Measurements from ENCODE around the gene CLEC1A. TPM values are rescaled to one million over a fixed set of nuclear protein-coding genes. Genes with fewer than 3 reads are reported as not detected.

CLEC1A gene
- total RNA-seq, 1 experiment from 2014 or later: not detected

DNA sequence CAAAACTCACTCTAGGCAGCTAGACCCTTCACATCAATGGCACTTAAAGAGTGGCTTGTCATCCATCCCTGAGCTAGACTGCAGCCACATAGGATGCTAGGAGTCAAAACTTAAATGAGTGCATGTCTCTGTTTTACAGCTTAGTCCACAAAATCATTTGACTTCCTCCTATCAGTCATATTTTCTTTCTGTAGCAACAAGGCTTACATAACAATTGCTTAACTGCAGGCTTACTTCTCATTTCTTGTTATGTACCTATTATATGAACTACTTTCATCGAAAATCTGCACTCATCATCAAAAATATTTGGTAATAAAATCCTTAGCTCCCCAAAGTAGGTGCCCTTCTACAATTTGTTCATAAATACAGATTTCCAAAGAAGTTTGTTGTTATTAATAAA lies 30.1 kb downstream of the CLEC1A start:
- no TSS peak for BruUV-seq (replicated peaks)
- Histone ChIP-seq H3K4me2 (ENCODE audit: low read length) (no peak overlapping the region), H3K36me3 (ENCODE audit: control insufficient read depth in 1 of 2, insufficient read depth in 2 of 2, low read length in 2 of 2) (no peaks in the 10 kb centered on the region), H3K9ac (ENCODE audit: low read length) (no peak overlapping the region), H3K27ac (ENCODE audit: low read depth, low read length) (no peak overlapping the region), H3K4me1 (ENCODE audit: control insufficient read depth in 1 of 2, insufficient read depth in 2 of 2, low read length in 2 of 2) (no peaks in the 10 kb centered on the region), H3K9me3 (ENCODE audit: control insufficient read depth in 1 of 2, insufficient read depth in 1 of 2, low read depth in 1 of 2, low read length in 2 of 2) (no peaks in the 10 kb centered on the region), H3K4me3 (replicated peaks in 1 of 2; ENCODE audit: low read depth in 1 of 2, low read length in 2 of 2) (no peak overlapping the region), H2AFZ (ENCODE audit: low read depth, low read length, poor library complexity, severe bottlenecking) (no peak overlapping the region), H3K79me2 (ENCODE audit: insufficient read depth, low read length) (no peaks in the 10 kb centered on the region), H4K20me1 (ENCODE audit: insufficient read depth) (no peaks in the 10 kb centered on the region), H3K27me3 (ENCODE audit: insufficient read depth, low read length) (peaks cover 84% of the 10 kb centered on the region), H3K9me2 (ENCODE audit: insufficient read depth) (no peaks in the 10 kb centered on the region)
- ChIA-PET CTCF (no interaction called here), POLR2A (no interaction called here), RAD21 (ENCODE audit: low non-redundant PET in 1 of 2, low total read pairs in 2 of 2, uncharacterized antibody in 2 of 2, unreplicated experiment in 2 of 2) (no interaction called here)
- intact Hi-C loops (cut with micrococcal nuclease): no loop called here
- no peak for ATAC-seq
- TF ChIP-seq, protein P1, sequence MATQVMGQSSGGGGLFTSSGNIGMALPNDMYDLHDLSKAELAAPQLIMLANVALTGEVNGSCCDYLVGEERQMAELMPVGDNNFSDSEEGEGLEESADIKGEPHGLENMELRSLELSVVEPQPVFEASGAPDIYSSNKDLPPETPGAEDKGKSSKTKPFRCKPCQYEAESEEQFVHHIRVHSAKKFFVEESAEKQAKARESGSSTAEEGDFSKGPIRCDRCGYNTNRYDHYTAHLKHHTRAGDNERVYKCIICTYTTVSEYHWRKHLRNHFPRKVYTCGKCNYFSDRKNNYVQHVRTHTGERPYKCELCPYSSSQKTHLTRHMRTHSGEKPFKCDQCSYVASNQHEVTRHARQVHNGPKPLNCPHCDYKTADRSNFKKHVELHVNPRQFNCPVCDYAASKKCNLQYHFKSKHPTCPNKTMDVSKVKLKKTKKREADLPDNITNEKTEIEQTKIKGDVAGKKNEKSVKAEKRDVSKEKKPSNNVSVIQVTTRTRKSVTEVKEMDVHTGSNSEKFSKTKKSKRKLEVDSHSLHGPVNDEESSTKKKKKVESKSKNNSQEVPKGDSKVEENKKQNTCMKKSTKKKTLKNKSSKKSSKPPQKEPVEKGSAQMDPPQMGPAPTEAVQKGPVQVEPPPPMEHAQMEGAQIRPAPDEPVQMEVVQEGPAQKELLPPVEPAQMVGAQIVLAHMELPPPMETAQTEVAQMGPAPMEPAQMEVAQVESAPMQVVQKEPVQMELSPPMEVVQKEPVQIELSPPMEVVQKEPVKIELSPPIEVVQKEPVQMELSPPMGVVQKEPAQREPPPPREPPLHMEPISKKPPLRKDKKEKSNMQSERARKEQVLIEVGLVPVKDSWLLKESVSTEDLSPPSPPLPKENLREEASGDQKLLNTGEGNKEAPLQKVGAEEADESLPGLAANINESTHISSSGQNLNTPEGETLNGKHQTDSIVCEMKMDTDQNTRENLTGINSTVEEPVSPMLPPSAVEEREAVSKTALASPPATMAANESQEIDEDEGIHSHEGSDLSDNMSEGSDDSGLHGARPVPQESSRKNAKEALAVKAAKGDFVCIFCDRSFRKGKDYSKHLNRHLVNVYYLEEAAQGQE (IDR thresholded peaks at IDR 0.05; ENCODE audit: low read depth): no peak
- TF ChIP-seq, protein P2, sequence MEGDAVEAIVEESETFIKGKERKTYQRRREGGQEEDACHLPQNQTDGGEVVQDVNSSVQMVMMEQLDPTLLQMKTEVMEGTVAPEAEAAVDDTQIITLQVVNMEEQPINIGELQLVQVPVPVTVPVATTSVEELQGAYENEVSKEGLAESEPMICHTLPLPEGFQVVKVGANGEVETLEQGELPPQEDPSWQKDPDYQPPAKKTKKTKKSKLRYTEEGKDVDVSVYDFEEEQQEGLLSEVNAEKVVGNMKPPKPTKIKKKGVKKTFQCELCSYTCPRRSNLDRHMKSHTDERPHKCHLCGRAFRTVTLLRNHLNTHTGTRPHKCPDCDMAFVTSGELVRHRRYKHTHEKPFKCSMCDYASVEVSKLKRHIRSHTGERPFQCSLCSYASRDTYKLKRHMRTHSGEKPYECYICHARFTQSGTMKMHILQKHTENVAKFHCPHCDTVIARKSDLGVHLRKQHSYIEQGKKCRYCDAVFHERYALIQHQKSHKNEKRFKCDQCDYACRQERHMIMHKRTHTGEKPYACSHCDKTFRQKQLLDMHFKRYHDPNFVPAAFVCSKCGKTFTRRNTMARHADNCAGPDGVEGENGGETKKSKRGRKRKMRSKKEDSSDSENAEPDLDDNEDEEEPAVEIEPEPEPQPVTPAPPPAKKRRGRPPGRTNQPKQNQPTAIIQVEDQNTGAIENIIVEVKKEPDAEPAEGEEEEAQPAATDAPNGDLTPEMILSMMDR (IDR thresholded peaks at IDR 0.05 in 2 of 3, conservative IDR thresholded peaks at IDR 0.05 in 1 of 3; ENCODE audit: borderline replicate concordance in 1 of 3, insufficient read depth in 1 of 3, low read depth in 2 of 3, low read length in 2 of 3): no peak
- TF ChIP-seq SIN3A (IDR thresholded peaks at IDR 0.05; ENCODE audit: low read depth) (no peak), POLR2A (IDR thresholded peaks at IDR 0.05; ENCODE audit: borderline replicate concordance, extremely low read depth, insufficient read depth, insufficient read length) (no peak), YY1 (IDR thresholded peaks at IDR 0.05; ENCODE audit: extremely low read depth, insufficient replicate concordance, low read depth, low read length) (no peak), JUND (IDR thresholded peaks at IDR 0.05) (no peak), FOSL1 (IDR thresholded peaks at IDR 0.05; ENCODE audit: low read depth) (no peak), ZNF274 (IDR thresholded peaks at IDR 0.05; ENCODE audit: low read depth, low read length) (no peak), SP1 (IDR thresholded peaks at IDR 0.05; ENCODE audit: low read depth) (no peak), EGR1 (IDR thresholded peaks at IDR 0.05; ENCODE audit: low read depth) (no peak)
- TF ChIP-seq, protein P3, sequence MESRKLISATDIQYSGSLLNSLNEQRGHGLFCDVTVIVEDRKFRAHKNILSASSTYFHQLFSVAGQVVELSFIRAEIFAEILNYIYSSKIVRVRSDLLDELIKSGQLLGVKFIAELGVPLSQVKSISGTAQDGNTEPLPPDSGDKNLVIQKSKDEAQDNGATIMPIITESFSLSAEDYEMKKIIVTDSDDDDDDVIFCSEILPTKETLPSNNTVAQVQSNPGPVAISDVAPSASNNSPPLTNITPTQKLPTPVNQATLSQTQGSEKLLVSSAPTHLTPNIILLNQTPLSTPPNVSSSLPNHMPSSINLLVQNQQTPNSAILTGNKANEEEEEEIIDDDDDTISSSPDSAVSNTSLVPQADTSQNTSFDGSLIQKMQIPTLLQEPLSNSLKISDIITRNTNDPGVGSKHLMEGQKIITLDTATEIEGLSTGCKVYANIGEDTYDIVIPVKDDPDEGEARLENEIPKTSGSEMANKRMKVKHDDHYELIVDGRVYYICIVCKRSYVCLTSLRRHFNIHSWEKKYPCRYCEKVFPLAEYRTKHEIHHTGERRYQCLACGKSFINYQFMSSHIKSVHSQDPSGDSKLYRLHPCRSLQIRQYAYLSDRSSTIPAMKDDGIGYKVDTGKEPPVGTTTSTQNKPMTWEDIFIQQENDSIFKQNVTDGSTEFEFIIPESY (IDR thresholded peaks at IDR 0.05; ENCODE audit: extremely low read depth, insufficient replicate concordance, low read length): no peak
- DNase-seq (ENCODE audit: low read depth, low spot score): no peak
